ENCODE results near the gene WDR64.
"Not testable (repeated sequence)": the region's sequence is repeated elsewhere in the genome, so short reads cannot be mapped to it uniquely, and the experiment has no call there.

The WDR64 gene

GRCh38 chr1:241716915-241717656 is 65.0 kb downstream of the WDR64 start:
- no peak overlapping the region for H3K27ac ChIP-seq
- TF ChIP-seq ZFX (IDR thresholded peaks at IDR 0.05) = no peak
- no peak for TF ChIP-seq CTCF (conservative IDR thresholded peaks at IDR 0.05)

- no peak overlapping the region for H3K27ac ChIP-seq
- TF ChIP-seq CTCF (conservative IDR thresholded peaks at IDR 0.05) (no peak), ZFX (IDR thresholded peaks at IDR 0.05) (no peak)
These were observed 65.9 kb downstream of the WDR64 start for GRCh38 chr1:241717975-241718374.

- H3K27ac ChIP-seq = no peak overlapping the region
- TF ChIP-seq ZFX (IDR thresholded peaks at IDR 0.05) = no peak
- no peak for TF ChIP-seq CTCF (conservative IDR thresholded peaks at IDR 0.05)
These were observed 68.9 kb downstream of the WDR64 start for GRCh38 chr1:241721011-241721410.

- TF ChIP-seq ZFX (IDR thresholded peaks at IDR 0.05) (no peak), CTCF (conservative IDR thresholded peaks at IDR 0.05) (no peak)
- H3K27ac ChIP-seq = no peak overlapping the region
These were observed 70.9 kb downstream of the WDR64 start for GRCh38 chr1:241722947-241723346.

GRCh38 chr1:241724741-241725356 is 72.8 kb downstream of the WDR64 start:
- TF ChIP-seq CTCF (conservative IDR thresholded peaks at IDR 0.05) (no peak), ZFX (IDR thresholded peaks at IDR 0.05) (no peak)
- no peak overlapping the region for H3K27ac ChIP-seq

- no peak overlapping the region for H3K27ac ChIP-seq
- no peak for TF ChIP-seq CTCF (conservative IDR thresholded peaks at IDR 0.05)
- no peak for TF ChIP-seq ZFX (IDR thresholded peaks at IDR 0.05)
These were observed 78.0 kb downstream of the WDR64 start for GRCh38 chr1:241730031-241730430.

GRCh38 chr1:241733899-241734298 is 81.8 kb downstream of the WDR64 start:
- no peak for TF ChIP-seq ZFX (IDR thresholded peaks at IDR 0.05)
- H3K27ac ChIP-seq = no peak overlapping the region

GRCh38 chr1:241734533-241734932 is 82.5 kb downstream of the WDR64 start:
- TF ChIP-seq ZFX (IDR thresholded peaks at IDR 0.05) (no peak), CTCF (conservative IDR thresholded peaks at IDR 0.05) (no peak)

GRCh38 chr1:241735493-241735926 is 83.4 kb downstream of the WDR64 start:
- not testable (repeated sequence) for H3K27ac ChIP-seq

More at GRCh38 chr1:241734533-241734932, 82.5 kb downstream of the WDR64 start:
- no peak overlapping the region for H3K27ac ChIP-seq

All from C4-2B (cell line).